Measurements from ENCODE around the gene MON1B.
A peak's percentile ranks its signal among the peaks of the same experiment; 100 is the strongest.
"Not testable (repeated sequence)": the region's sequence is repeated elsewhere in the genome, so short reads cannot be mapped to it uniquely, and the experiment has no call there.

MON1B gene

GRCh38 chr16:77190478-77191258, at the start of gene MON1B:
Gene MON1B, plus strand, starts transcription at chr16:77191190. Its CDS starts 296 bp downstream, at chr16:77191486.
- DNase-seq (ENCODE audit: low spot score) = peak; percentile 99

DNA sequence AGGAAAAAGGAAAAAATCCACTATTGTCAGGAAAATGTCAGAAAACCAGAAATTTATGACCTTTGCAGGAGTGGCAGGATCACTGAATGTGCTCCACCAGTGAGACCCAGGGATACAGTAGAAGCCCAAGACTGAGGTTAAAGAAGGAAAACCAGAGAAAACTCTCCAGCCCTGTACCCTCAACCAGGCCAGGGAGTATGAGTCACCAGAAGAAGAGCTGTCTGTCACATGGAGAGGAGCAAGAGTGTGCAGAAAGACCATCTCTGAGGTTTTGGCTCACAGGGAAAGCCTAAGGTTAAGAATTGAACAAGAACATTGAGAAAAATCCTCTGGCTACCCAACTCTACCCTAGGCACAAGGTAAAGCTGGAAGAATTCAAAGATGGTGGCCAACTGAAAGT, 47.6 kb upstream of the MON1B start:
- no peak for DNase-seq (ENCODE audit: low spot score)

- no peak for DNase-seq (ENCODE audit: low spot score)
These were observed 42.9 kb upstream of the MON1B start for GRCh38 chr16:77148121-77148520.

GRCh38 chr16:77157346-77158058, 33.5 kb upstream of the MON1B start:
- no peak for DNase-seq (ENCODE audit: low spot score)

- no peak for DNase-seq (ENCODE audit: low spot score)
These were observed 32.7 kb upstream of the MON1B start for GRCh38 chr16:77158293-77158692.

- no peak for DNase-seq (ENCODE audit: low spot score)
These were observed 26.0 kb upstream of the MON1B start for GRCh38 chr16:77165006-77165405.

DNA sequence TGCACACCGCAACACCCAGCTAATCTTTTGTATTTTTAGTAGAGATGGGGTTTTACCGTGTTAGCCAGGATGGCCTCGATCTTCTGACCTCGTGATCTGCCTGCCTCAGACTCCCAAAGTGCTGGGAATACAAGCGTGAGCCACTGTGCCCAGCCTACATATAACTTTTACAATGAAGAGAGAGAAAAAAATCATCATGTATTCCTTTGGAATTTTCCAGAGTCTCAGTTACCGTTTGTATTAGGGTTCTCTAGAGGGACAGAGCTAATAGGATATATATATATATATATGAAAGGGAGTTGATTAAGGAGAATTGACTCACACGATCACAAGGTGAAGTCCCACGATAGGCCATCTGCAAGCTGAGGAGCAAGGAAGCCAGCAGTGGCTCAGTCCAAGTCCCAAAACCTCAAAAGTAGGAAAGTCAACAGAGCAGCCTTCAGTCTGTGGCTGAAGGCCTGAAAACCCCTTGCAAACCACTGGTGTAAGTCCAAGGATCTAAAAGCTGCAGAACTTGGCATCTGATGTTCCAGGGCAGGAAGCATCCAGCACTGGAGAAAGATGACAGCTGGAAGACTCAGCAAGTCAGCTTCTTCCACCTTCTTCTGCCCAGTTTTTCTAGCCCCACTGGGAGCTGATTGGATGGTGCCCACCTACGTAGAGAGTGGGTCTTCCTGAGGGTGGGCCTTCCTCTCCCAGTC, 25.3 kb upstream of the MON1B start:
- DNase-seq (ENCODE audit: low spot score) = not testable (repeated sequence)

- no peak for DNase-seq (ENCODE audit: low spot score)
These were observed 24.3 kb upstream of the MON1B start for GRCh38 chr16:77166726-77167125.

GRCh38 chr16:77168901-77169300, 22.1 kb upstream of the MON1B start:
- no peak for DNase-seq (ENCODE audit: low spot score)

DNA sequence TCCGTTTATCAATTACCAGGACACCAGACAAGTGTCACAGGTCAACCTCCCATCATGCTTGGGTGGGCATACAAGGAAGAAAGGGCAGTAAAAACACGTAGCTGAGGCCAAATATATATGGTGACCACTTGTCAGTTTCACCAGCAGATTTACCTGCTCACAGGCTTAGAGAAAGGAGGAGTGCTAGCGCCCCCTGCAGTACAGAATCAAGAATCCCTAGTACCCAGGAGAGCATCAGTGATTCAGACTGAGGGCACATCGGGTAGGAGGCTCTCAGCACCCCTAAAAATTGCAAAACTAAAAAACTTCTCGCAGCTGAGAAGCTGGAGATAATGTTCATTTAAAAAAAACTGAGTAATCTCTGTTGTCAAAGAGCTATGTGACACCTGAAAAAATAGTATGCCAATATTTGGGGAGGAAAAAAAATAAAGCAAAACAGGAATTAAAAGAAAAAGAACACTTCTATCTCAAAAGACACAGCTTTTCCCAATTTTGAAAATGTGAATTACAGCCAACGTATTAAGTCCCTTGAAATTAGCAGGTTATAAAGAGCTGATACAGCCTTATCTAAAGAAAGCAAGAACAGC, 21.2 kb upstream of the MON1B start:
- no peak for DNase-seq (ENCODE audit: low spot score)

DNA sequence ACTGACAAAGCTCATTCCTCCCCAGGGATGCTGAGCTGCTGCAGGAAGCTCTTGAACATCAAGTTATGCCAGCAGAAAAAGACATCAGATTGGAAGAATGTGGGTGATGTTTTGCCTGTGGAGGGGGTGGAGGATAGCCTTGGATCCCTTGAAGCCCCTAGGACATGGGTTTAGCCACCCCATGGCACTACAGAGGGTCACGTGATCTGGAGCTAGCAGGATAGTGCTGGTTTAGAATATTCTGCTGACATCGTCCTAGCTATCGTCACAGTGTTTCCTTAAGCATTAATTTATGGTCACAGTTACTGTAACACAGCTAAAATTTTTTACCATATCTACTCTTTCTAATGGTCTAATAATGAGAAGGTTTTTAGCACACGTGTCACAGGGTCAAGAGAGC, 20.2 kb upstream of the MON1B start:
- no peak for DNase-seq (ENCODE audit: low spot score)

GRCh38 chr16:77171745-77172635, 19.0 kb upstream of the MON1B start:
- peak; percentile 38 for DNase-seq (ENCODE audit: low spot score)

- no peak for DNase-seq (ENCODE audit: low spot score)
These were observed 18.0 kb upstream of the MON1B start for GRCh38 chr16:77172951-77173350.

DNA sequence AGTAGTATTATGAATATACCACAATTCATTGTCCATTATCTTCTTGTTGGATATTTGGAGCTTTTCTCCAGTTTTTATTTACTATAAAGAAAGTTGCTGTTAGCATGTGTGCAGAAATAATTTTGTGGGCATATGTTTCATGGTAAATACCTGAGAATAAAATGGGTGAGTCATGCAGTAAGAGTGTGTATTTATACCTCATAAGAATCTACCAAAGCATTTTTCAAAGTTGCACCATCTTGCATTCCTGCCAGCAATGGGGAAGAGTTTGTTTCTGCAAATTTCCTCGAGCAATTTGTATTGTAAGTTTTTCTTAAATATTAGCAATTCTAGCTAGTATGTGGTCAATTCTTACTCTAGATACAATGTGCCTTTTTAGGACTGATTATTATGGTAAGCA, 7.9 kb upstream of the MON1B start:
- no peak for DNase-seq (ENCODE audit: low spot score)

DNA sequence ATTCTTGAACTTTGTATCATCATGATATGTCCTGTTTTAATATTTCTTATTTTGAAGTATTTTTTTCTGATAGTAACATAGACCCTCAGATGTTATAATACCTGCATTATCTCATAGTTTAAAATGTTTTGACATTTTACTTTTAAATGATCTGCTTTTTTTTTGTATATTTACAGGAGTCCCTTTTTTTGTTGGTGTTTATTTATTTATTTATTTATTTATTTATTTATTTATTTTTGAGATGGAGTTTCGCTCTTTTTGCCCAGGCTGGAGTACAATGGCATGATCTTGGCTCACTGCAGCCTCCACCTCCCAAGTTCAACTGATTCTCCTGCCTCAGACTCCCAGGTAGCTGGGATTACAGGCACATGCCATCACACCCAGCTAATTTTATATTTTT, 4.7 kb upstream of the MON1B start:
- not testable (repeated sequence) for DNase-seq (ENCODE audit: low spot score)

DNA sequence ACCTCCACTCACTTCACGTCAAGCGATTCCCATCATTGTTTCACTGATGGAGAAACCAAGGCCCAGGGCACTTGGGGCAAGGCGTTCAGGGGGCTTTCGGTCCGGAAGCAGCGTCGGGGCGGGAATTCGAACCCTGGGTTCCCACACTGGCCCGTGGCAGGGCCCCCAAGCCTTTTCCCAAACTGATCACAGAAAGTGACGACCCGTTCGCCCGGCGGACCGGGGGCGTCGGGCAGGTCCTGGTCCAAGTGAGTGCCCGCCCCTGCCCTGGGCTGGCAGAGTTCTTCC, 856 bp upstream of the MON1B start:
- no peak for DNase-seq (ENCODE audit: low spot score)

DNA sequence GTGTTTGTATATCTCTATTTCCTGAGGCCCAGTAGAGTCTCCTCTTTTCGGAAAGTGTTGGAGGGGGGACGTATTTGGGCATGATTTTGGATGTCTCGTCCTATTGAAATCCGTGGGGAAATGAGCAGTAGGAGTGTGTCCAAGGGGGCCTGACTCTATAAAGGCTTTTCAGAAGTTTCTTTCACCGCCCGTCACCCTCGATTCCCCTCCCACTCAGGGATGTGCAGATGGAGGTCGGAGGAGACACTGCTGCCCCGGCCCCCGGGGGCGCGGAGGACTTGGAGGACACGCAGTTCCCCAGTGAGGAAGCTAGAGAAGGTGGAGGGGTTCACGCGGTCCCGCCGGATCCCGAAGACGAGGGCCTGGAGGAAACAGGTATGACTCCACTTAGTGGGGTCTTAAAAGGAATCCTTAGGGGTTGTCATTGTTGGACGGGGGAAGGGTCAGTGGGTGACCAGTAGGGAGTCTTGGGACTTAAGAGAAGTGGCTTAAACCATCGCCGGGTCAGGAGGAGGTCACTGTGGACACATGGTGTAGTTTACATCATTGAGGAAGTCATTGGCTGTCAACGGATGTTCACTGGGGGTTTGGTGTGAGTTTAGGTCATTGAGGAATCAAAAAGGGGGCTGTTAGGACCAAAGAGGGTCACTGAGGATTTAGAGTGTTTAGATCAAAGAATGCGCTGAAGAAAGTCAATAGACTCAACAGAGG, 424 bp downstream of the MON1B start:
- no peak for DNase-seq (ENCODE audit: low spot score)

DNA sequence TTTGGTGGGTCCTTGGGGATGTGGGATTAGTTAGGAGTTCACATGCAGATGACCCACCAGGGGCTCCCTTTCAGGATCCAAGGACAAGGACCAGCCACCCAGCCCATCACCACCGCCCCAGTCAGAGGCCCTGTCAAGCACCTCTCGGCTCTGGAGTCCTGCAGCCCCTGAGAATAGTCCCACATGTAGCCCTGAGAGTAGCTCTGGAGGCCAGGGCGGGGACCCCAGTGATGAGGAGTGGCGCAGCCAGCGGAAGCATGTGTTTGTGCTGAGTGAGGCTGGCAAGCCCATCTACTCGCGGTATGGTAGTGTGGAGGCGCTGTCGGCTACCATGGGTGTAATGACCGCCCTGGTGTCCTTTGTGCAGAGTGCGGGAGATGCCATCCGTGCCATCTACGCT, 2.4 kb downstream of the MON1B start:
- no peak for DNase-seq (ENCODE audit: low spot score)

DNA sequence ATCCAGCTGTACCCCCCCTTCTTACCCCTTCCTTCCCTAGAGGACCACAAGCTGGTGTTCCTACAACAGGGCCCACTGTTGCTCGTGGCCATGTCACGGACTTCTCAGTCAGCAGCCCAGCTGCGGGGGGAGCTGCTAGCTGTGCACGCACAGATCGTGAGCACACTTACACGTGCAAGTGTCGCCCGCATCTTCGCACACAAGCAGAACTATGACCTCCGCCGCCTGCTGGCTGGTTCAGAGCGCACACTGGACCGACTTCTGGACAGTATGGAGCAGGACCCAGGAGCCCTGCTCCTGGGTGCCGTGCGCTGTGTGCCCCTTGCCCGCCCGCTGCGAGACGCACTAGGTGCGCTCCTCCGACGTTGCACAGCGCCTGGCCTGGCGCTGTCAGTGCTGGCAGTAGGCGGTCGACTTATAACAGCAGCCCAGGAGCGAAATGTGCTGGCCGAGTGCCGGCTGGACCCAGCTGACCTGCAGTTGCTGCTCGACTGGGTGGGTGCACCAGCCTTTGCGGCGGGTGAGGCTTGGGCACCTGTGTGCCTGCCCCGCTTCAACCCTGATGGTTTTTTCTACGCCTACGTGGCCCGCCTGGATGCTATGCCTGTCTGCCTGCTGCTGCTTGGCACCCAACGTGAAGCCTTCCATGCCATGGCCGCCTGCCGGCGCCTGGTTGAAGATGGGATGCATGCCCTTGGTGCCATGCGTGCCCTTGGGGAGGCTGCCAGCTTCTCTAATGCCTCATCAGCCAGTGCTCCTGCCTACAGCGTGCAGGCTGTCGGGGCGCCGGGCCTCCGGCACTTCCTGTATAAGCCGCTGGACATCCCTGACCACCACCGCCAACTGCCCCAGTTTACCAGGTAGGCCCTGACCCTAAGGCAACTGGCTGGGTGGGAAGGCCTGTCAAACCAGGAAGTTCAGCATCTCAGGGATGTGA, 3.6 kb downstream of the MON1B start:
- no peak for DNase-seq (ENCODE audit: low spot score)

- no peak for DNase-seq (ENCODE audit: low spot score)
These were observed 4.4 kb downstream of the MON1B start for GRCh38 chr16:77195411-77195810.

Measured in globus pallidus (tissue), 1 donor.